Measurements from ENCODE around the gene SPINT1. TPM values are rescaled to one million over a fixed set of nuclear protein-coding genes. Genes with fewer than 3 reads are reported as not detected.

The SPINT1 gene
- total and polyA plus RNA-seq, 12 donors, result 0.17 to 1.9 (median 0.43) TPM; not detected in 1

- peaks cover 0 to 41% (median 10%) of the 10 kb centered on the region in 9 donors for H3K36me3 ChIP-seq
- intact Hi-C loops (cut with DNase I), result loop anchor here in 1 of 10 donors (1.0 to 10.0 kb wide), 3 partner anchors 52 to 112 kb away; partner anchors contain the start of genes RAD51, RMDN3 and VPS18
- H3K27me3 ChIP-seq, result no peaks in the 10 kb centered on the region
- 0 to 1% methylated on average over 64 of the region's 64 CpGs for WGBS, 2 donors
- ATAC-seq (peak; percentile 99), DNase-seq (peak; percentile 95 to 99)
- TF ChIP-seq CTCF (IDR thresholded peaks at IDR 0.05), result peak in 3 of 9 donors; percentile 18 to 31 (median 21)
- H3K9me3 ChIP-seq, result no peaks in the 10 kb centered on the region
- H3K4me1 ChIP-seq, result peaks cover 3 to 56% (median 26%) of the 10 kb centered on the region in 9 donors
- H3K4me3 ChIP-seq, result peak within 1 kb of the TSS; percentile 70 to 96 (median 88)
- peak within 1 kb of the TSS; percentile 80 to 99 (median 96) for H3K27ac ChIP-seq
Observed at GRCh38 chr15:40807028-40807887, 36.6 kb upstream of the SPINT1 start, which contains the start of the genes DNAJC17 and ZFYVE19. TSS of gene DNAJC17 (minus strand) at chr15:40807473. CDS start at chr15:40807446, 27 bp downstream. TSS of gene ZFYVE19 (plus strand) at chr15:40807089. CDS start at chr15:40807590, 501 bp downstream.

GRCh38 chr15:40807888-40808461, 35.9 kb upstream of the SPINT1 start:
- H3K4me3 ChIP-seq, result peak overlapping the region; percentile 59 to 95 (median 82)
- TF ChIP-seq CTCF (IDR thresholded peaks at IDR 0.05), result no peak
- no peak for ATAC-seq
- H3K27me3 ChIP-seq, result no peaks in the 10 kb centered on the region
- H3K4me1 ChIP-seq, result peaks cover 3 to 50% (median 23%) of the 10 kb centered on the region in 9 donors
- peaks cover 0 to 48% (median 10%) of the 10 kb centered on the region in 9 donors for H3K36me3 ChIP-seq
- H3K27ac ChIP-seq, result peak overlapping the region in 9 of 10 donors; percentile 91 to 99 (median 96)
- intact Hi-C loops (cut with DNase I), result loop anchor here in 1 of 10 donors (1.0 to 10.0 kb wide), 3 partner anchors 53 to 113 kb away; partner anchors contain the start of genes RAD51, RMDN3 and VPS18
- no peak for DNase-seq
- no peaks in the 10 kb centered on the region for H3K9me3 ChIP-seq
- 19 to 60% methylated on average over 19 of the region's 19 CpGs for WGBS, 2 donors

GRCh38 chr15:40808861-40809450, 34.9 kb upstream of the SPINT1 start:
- WGBS, 2 donors, result 70 to 87% methylated on average over 8 of the region's 8 CpGs
- intact Hi-C loops (cut with DNase I), result loop anchor here in 1 of 10 donors (10.0 kb wide), 1 partner anchor 86 kb away; the partner anchor contains the start of gene VPS18
- no peak for ATAC-seq

More at GRCh38 chr15:40808861-40809450, 34.9 kb upstream of the SPINT1 start:
- no peaks in the 10 kb centered on the region for H3K9me3 ChIP-seq
- no peak overlapping the region for H3K4me3 ChIP-seq
- no peak for TF ChIP-seq CTCF (IDR thresholded peaks at IDR 0.05)
- peaks cover 3 to 41% (median 23%) of the 10 kb centered on the region in 9 donors for H3K4me1 ChIP-seq
- no peaks in the 10 kb centered on the region for H3K27me3 ChIP-seq
- no peak for DNase-seq
- H3K36me3 ChIP-seq, result peaks cover 0 to 50% (median 19%) of the 10 kb centered on the region in 9 donors
- H3K27ac ChIP-seq, result no peak overlapping the region

Measured in heart right ventricle (tissue), 16 donors.